ENCODE measurements around the gene TBX6. TPM values are rescaled to one million over a fixed set of nuclear protein-coding genes. Genes with fewer than 3 reads are reported as not detected.

The TBX6 gene
- total RNA-seq, 1 experiment from 2014 or later = 1.4 TPM

GRCh38 chr16:30132591-30132990, 40.9 kb upstream of the TBX6 start:
- Histone ChIP-seq H3K4me3 (replicated peaks in 1 of 2; ENCODE audit: low read depth in 1 of 2, low read length in 2 of 2) (no peak overlapping the region), H4K20me1 (ENCODE audit: insufficient read depth) (no peaks in the 10 kb centered on the region), H3K9ac (ENCODE audit: low read length) (no peak overlapping the region), H3K79me2 (ENCODE audit: insufficient read depth, low read length) (no peaks in the 10 kb centered on the region), H3K27ac (ENCODE audit: low read depth, low read length) (no peak overlapping the region), H3K4me1 (ENCODE audit: control insufficient read depth in 1 of 2, insufficient read depth in 2 of 2, low read length in 2 of 2) (no peaks in the 10 kb centered on the region), H2AFZ (ENCODE audit: low read depth, low read length, poor library complexity, severe bottlenecking) (no peak overlapping the region), H3K9me3 (ENCODE audit: control insufficient read depth in 1 of 2, insufficient read depth in 1 of 2, low read depth in 1 of 2, low read length in 2 of 2) (no peaks in the 10 kb centered on the region), H3K36me3 (ENCODE audit: control insufficient read depth in 1 of 2, insufficient read depth in 2 of 2, low read length in 2 of 2) (no peaks in the 10 kb centered on the region), H3K9me2 (ENCODE audit: insufficient read depth) (no peaks in the 10 kb centered on the region), H3K27me3 (ENCODE audit: insufficient read depth, low read length) (no peaks in the 10 kb centered on the region), H3K4me2 (ENCODE audit: low read length) (no peak overlapping the region)
- TF ChIP-seq POLR2AphosphoS5 (IDR thresholded peaks at IDR 0.05; ENCODE audit: low read depth, low read length) (no peak), ELF1 (IDR thresholded peaks at IDR 0.05; ENCODE audit: borderline replicate concordance, low read depth) (no peak), SP1 (IDR thresholded peaks at IDR 0.05; ENCODE audit: low read depth) (no peak), CTCF (IDR thresholded peaks at IDR 0.05 in 2 of 3, conservative IDR thresholded peaks at IDR 0.05 in 1 of 3; ENCODE audit: borderline replicate concordance in 1 of 3, insufficient read depth in 1 of 3, low read depth in 2 of 3, low read length in 2 of 3) (no peak), POLR2A (IDR thresholded peaks at IDR 0.05; ENCODE audit: borderline replicate concordance, extremely low read depth, insufficient read depth, insufficient read length) (no peak), EGR1 (IDR thresholded peaks at IDR 0.05; ENCODE audit: low read depth) (no peak), RAD21 (IDR thresholded peaks at IDR 0.05; ENCODE audit: low read depth) (no peak), EZH2phosphoT487 (IDR thresholded peaks at IDR 0.05; ENCODE audit: borderline replicate concordance) (no peak), CBX3 (IDR thresholded peaks at IDR 0.05; ENCODE audit: low read depth) (no peak), TCF7L2 (IDR thresholded peaks at IDR 0.05; ENCODE audit: borderline replicate concordance, extremely low read depth, insufficient read depth, insufficient read length) (no peak), ZNF274 (IDR thresholded peaks at IDR 0.05; ENCODE audit: low read depth, low read length) (no peak), CEBPB (IDR thresholded peaks at IDR 0.05; ENCODE audit: low read depth) (no peak)
- TF ChIP-seq, protein P1, sequence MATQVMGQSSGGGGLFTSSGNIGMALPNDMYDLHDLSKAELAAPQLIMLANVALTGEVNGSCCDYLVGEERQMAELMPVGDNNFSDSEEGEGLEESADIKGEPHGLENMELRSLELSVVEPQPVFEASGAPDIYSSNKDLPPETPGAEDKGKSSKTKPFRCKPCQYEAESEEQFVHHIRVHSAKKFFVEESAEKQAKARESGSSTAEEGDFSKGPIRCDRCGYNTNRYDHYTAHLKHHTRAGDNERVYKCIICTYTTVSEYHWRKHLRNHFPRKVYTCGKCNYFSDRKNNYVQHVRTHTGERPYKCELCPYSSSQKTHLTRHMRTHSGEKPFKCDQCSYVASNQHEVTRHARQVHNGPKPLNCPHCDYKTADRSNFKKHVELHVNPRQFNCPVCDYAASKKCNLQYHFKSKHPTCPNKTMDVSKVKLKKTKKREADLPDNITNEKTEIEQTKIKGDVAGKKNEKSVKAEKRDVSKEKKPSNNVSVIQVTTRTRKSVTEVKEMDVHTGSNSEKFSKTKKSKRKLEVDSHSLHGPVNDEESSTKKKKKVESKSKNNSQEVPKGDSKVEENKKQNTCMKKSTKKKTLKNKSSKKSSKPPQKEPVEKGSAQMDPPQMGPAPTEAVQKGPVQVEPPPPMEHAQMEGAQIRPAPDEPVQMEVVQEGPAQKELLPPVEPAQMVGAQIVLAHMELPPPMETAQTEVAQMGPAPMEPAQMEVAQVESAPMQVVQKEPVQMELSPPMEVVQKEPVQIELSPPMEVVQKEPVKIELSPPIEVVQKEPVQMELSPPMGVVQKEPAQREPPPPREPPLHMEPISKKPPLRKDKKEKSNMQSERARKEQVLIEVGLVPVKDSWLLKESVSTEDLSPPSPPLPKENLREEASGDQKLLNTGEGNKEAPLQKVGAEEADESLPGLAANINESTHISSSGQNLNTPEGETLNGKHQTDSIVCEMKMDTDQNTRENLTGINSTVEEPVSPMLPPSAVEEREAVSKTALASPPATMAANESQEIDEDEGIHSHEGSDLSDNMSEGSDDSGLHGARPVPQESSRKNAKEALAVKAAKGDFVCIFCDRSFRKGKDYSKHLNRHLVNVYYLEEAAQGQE (IDR thresholded peaks at IDR 0.05; ENCODE audit: low read depth) = no peak
- DNase-seq (ENCODE audit: low read depth, low spot score) (no peak), ATAC-seq (no peak)
- intact Hi-C loops (cut with micrococcal nuclease) = no loop called here
- RAD21 ChIA-PET (ENCODE audit: low non-redundant PET in 1 of 2, low total read pairs in 2 of 2, uncharacterized antibody in 2 of 2, unreplicated experiment in 2 of 2) = no interaction called here
- no TSS peak for BruUV-seq (replicated peaks)
- POLR2A ChIA-PET = no interaction called here
- CTCF ChIA-PET = no interaction called here

All from HCT116 (cell line).